Mucosa of rectum (tissue), 2 donors: ENCODE results near the gene ADORA1.

Experiments used
- H3K27ac ChIP-seq, 2 donors: one replicate each; pipeline ENCODE4 v1.7.0; 2013; ENCODE audit warnings: inconsistent platforms in 2 of 2, low read depth in 2 of 2, low read length in 2 of 2
- H3K27me3 ChIP-seq, 2 donors: one replicate each; pipeline ENCODE4 v1.7.0; 2013; ENCODE audit warnings: low read length in 2 of 2; ENCODE audit not compliant: control insufficient read depth in 2 of 2, insufficient read depth in 2 of 2
- H3K36me3 ChIP-seq, 2 donors: one replicate each; pipeline ENCODE4 v1.7.0; 2013; ENCODE audit warnings: low read length in 2 of 2; ENCODE audit not compliant: control insufficient read depth in 2 of 2, insufficient read depth in 2 of 2
- H3K4me1 ChIP-seq, 2 donors: one replicate each; pipeline ENCODE4 v1.7.0; 2013; ENCODE audit warnings: low read length in 2 of 2, mild to moderate bottlenecking in 1 of 2; ENCODE audit not compliant: control insufficient read depth in 2 of 2, insufficient read depth in 2 of 2
- H3K4me3 ChIP-seq, 2 donors: one replicate each; pipeline ENCODE4 v1.7.0; 2013; ENCODE audit warnings: low read length in 2 of 2
- H3K9ac ChIP-seq, 2 donors: one replicate each; pipeline ENCODE4 v1.7.0; 2013; ENCODE audit warnings: low read length in 2 of 2, low read depth in 1 of 2, mild to moderate bottlenecking in 1 of 2
- H3K9me3 ChIP-seq, 2 donors: one replicate each; pipeline ENCODE4 v1.7.0; 2013; ENCODE audit warnings: low read length in 2 of 2; ENCODE audit not compliant: control insufficient read depth in 2 of 2
- donor health status: healthy.
- donor health status: Normal muscosa, but diverticular disease.

ADORA1 gene

GRCh38 chr1:203148579-203148978, 21.1 kb downstream of the ADORA1 start:
- Histone ChIP-seq H3K4me1 (no peaks in the 10 kb centered on the region), H3K27ac (no peak overlapping the region), H3K4me3 (no peak overlapping the region), H3K36me3 (no peaks in the 10 kb centered on the region), H3K9ac (no peak overlapping the region), H3K9me3 (no peaks in the 10 kb centered on the region), H3K27me3 (peaks cover 0 to 2% of the 10 kb centered on the region in 2 donors)

- Histone ChIP-seq H3K9me3 (no peaks in the 10 kb centered on the region), H3K36me3 (no peaks in the 10 kb centered on the region), H3K9ac (no peak overlapping the region), H3K4me1 (no peaks in the 10 kb centered on the region), H3K4me3 (no peak overlapping the region), H3K27me3 (peaks cover 0 to 2% of the 10 kb centered on the region in 2 donors), H3K27ac (no peak overlapping the region)
Measured at GRCh38 chr1:203149188-203149840, 21.8 kb downstream of the ADORA1 start.

- Histone ChIP-seq H3K4me3 (no peak overlapping the region), H3K27ac (no peak overlapping the region), H3K4me1 (no peaks in the 10 kb centered on the region), H3K9me3 (no peaks in the 10 kb centered on the region), H3K27me3 (peaks cover 0 to 2% of the 10 kb centered on the region in 2 donors), H3K9ac (no peak overlapping the region), H3K36me3 (no peaks in the 10 kb centered on the region)
Measured at GRCh38 chr1:203150511-203151297, 23.2 kb downstream of the ADORA1 start.

GRCh38 chr1:203151362-203152157, 24.0 kb downstream of the ADORA1 start:
- Histone ChIP-seq H3K4me1 (peaks cover 0 to 4% of the 10 kb centered on the region in 2 donors), H3K27ac (no peak overlapping the region), H3K9me3 (no peaks in the 10 kb centered on the region), H3K4me3 (no peak overlapping the region), H3K27me3 (peaks cover 0 to 2% of the 10 kb centered on the region in 2 donors), H3K36me3 (no peaks in the 10 kb centered on the region), H3K9ac (no peak overlapping the region)

GRCh38 chr1:203152158-203153034, 24.9 kb downstream of the ADORA1 start:
- H3K4me1 ChIP-seq, result peaks cover 0 to 4% of the 10 kb centered on the region in 2 donors

GRCh38 chr1:203153051-203153988, 25.8 kb downstream of the ADORA1 start:
- Histone ChIP-seq H3K4me1 (peaks cover 0 to 4% of the 10 kb centered on the region in 2 donors), H3K9ac (no peak overlapping the region), H3K9me3 (no peaks in the 10 kb centered on the region), H3K27me3 (peaks cover 0 to 2% of the 10 kb centered on the region in 2 donors), H3K36me3 (no peaks in the 10 kb centered on the region), H3K4me3 (no peak overlapping the region), H3K27ac (peak overlapping the region in 1 of 2 donors; percentile 16)

More at GRCh38 chr1:203152158-203153034, 24.9 kb downstream of the ADORA1 start:
- no peak overlapping the region for H3K27ac ChIP-seq
- peaks cover 0 to 2% of the 10 kb centered on the region in 2 donors for H3K27me3 ChIP-seq
- no peaks in the 10 kb centered on the region for H3K36me3 ChIP-seq
- no peaks in the 10 kb centered on the region for H3K9me3 ChIP-seq
- H3K9ac ChIP-seq, result no peak overlapping the region
- H3K4me3 ChIP-seq, result no peak overlapping the region

GRCh38 chr1:203153989-203154821, 26.7 kb downstream of the ADORA1 start:
- Histone ChIP-seq H3K27me3 (peaks cover 0 to 2% of the 10 kb centered on the region in 2 donors), H3K27ac (peak overlapping the region in 1 of 2 donors; percentile 16), H3K9me3 (no peaks in the 10 kb centered on the region), H3K4me1 (peaks cover 0 to 4% of the 10 kb centered on the region in 2 donors), H3K9ac (no peak overlapping the region), H3K36me3 (no peaks in the 10 kb centered on the region), H3K4me3 (no peak overlapping the region)

GRCh38 chr1:203156280-203156679, 28.8 kb downstream of the ADORA1 start:
- H3K4me1 ChIP-seq, result peaks cover 0 to 4% of the 10 kb centered on the region in 2 donors
- no peaks in the 10 kb centered on the region for H3K9me3 ChIP-seq
- H3K27ac ChIP-seq, result no peak overlapping the region
- H3K36me3 ChIP-seq, result no peaks in the 10 kb centered on the region
- no peak overlapping the region for H3K4me3 ChIP-seq
- no peak overlapping the region for H3K9ac ChIP-seq
- H3K27me3 ChIP-seq, result no peaks in the 10 kb centered on the region
